T-cell (primary cell): ENCODE results near the gene DNAJA1. TPM values are rescaled to one million over a fixed set of nuclear protein-coding genes. Genes with fewer than 3 reads are reported as not detected.

ENCODE experiments used
- ATAC-seq, 4 experiments: fragments of 200-7000 bp in 3 of 4; fragments of 150-1000 bp in 1 of 4; cut with Tn5 transposase; replicated peaks in 1 of 4; 1 replicate in 3 of 4; 2 replicates in 1 of 4; pipeline ENCODE4 v1.10.0; 2021; ENCODE audit warnings: moderate library complexity in 3 of 4, mild to moderate bottlenecking in 2 of 4, moderate number of reproducible peaks in 1 of 4
- CTCF ChIA-PET, 2 donors: fragments of 300-600 bp; sonication (Branson Sonifier 250); formaldehyde crosslinking; loops; one replicate each; lab custom pipeline; 2022; ENCODE audit warnings: antibody characterized with exemption in 2 of 2; lab: Charles Lee
- POLR2A ChIA-PET, 2 donors: fragments of 300-600 bp; sonication (Branson Sonifier 250); formaldehyde crosslinking; loops; one replicate each; lab custom pipeline; 2022; ENCODE audit warnings: antibody characterized with exemption in 2 of 2; lab: Charles Lee
- DNase-seq, 35 experiments: peaks; one replicate each; pipeline versions ENCODE4 v3.0.0 to v3.0.0-alpha.2; 2013 to 2023
- H3K27ac ChIP-seq: one replicate; pipeline ENCODE4 v1.5.1; 2013; ENCODE audit warnings: low read length
- H3K27me3 ChIP-seq, 2 experiments: replicated peaks in 1 of 2; 1 replicate in 1 of 2; 2 replicates in 1 of 2; pipeline versions ENCODE4 v1.6.1 to v1.7.0; 2013; ENCODE audit warnings: low read length in 1 of 2, mixed read lengths in 1 of 2; ENCODE audit not compliant: control insufficient read depth in 2 of 2, insufficient read depth in 2 of 2; ENCODE audit errors: extremely low read depth in 1 of 2
- H3K36me3 ChIP-seq, 2 donors: 1 replicate in 1 of 2; 2 replicates in 1 of 2; pipeline versions ENCODE4 v1.6.1 to v1.7.0; 2013; ENCODE audit warnings: low read length in 1 of 2; ENCODE audit not compliant: control insufficient read depth in 2 of 2, insufficient read depth in 1 of 2; ENCODE audit errors: extremely low read depth in 1 of 2
- H3K4me1 ChIP-seq, 2 experiments: 1 replicate in 1 of 2; 2 replicates in 1 of 2; pipeline versions ENCODE4 v1.6.1 to v1.7.0; 2013; ENCODE audit warnings: low read length in 2 of 2, mixed read lengths in 1 of 2; ENCODE audit not compliant: insufficient read depth in 2 of 2, control insufficient read depth in 1 of 2; ENCODE audit errors: extremely low read depth in 1 of 2
- H3K4me3 ChIP-seq, 2 donors: 1 replicate in 1 of 2; 2 replicates in 1 of 2; pipeline versions ENCODE4 v1.5.1 to v1.7.0; 2013; ENCODE audit warnings: mild to moderate bottlenecking in 2 of 2, low read length in 1 of 2, moderate library complexity in 1 of 2; ENCODE audit not compliant: control insufficient read depth in 1 of 2; ENCODE audit errors: extremely low read depth in 1 of 2
- H3K9me3 ChIP-seq: 2 replicates; pipeline ENCODE4 v1.7.0; 2013
- H3K27ac Mint-ChIP-seq, 2 donors: one replicate each; pipeline ENCODE4 v1.8.0; 2020 to 2021; ENCODE audit warnings: mild to moderate bottlenecking in 2 of 2, mixed read lengths in 2 of 2
- H3K27me3 Mint-ChIP-seq, 2 donors: one replicate each; pipeline ENCODE4 v1.8.0; 2021 to 2022; ENCODE audit warnings: mixed read lengths in 2 of 2
- H3K36me3 Mint-ChIP-seq: one replicate; pipeline ENCODE4 v1.8.0; 2021; ENCODE audit warnings: mixed read lengths
- H3K4me1 Mint-ChIP-seq, 3 donors: one replicate each; pipeline ENCODE4 v1.8.0; 2020 to 2022; ENCODE audit warnings: mixed read lengths in 3 of 3, mild to moderate bottlenecking in 1 of 3
- H3K4me3 Mint-ChIP-seq, 3 donors: one replicate each; pipeline ENCODE4 v1.8.0; 2020 to 2022; ENCODE audit warnings: mild to moderate bottlenecking in 3 of 3, mixed read lengths in 3 of 3, moderate library complexity in 3 of 3
- H3K9me3 Mint-ChIP-seq, 3 donors: one replicate each; pipeline ENCODE4 v1.8.0; 2020 to 2022; ENCODE audit warnings: mixed read lengths in 3 of 3
- WGBS: methylation state at CpG from one replicate; pipeline ENCODE4 v1.1.5; 2013; ENCODE audit warnings: missing lambda C conversion rate; ENCODE audit not compliant: insufficient coverage; 5-methylcytosine and 5-hydroxymethylcytosine counted together
- total RNA-seq, 35 experiments: library from RNA in 6 of 35; stranded (reverse) in 6 of 35; fragments of 120-200 nt in 1 of 35; gene quantifications; one replicate each; pipeline versions ENCODE4 v1.2.1 to v1.2.4 and lab custom pipeline; 2013 to 2026

The DNAJA1 gene
- total RNA-seq, 5 donors from 2014 or later (not counting 1 experiment from before 2014, with no cell fraction given): 66.5 to 170 (median 69.9) TPM

- CTCF ChIA-PET: no interaction called here
- ATAC-seq (no peak), DNase-seq (no peak)
- Histone ChIP-seq H3K36me3 (peaks cover 12 to 78% of the 10 kb centered on the region in 2 donors), H3K27me3 (no peaks in the 10 kb centered on the region), H3K4me1 (no peaks in the 10 kb centered on the region), H3K4me3 (no peak overlapping the region), H3K27ac (no peak overlapping the region), H3K9me3 (no peaks in the 10 kb centered on the region)
- H3K27me3 Mint-ChIP-seq: no peaks in the 10 kb centered on the region
- H3K9me3 Mint-ChIP-seq: no peaks in the 10 kb centered on the region
- H3K27ac Mint-ChIP-seq: peak overlapping the region in 1 of 2 donors; percentile 17
- no peak overlapping the region for H3K4me3 Mint-ChIP-seq
- WGBS: 75% methylated on average over 1 of the region's 5 CpGs
- POLR2A ChIA-PET: interaction anchor here in 1 of 2 donors (0.6 to 0.8 kb wide), 3 partner anchors 41 to 211 kb away, joined by 3 to 6 read pairs (median 3); partner anchors contain the start of gene DNAJA1
- H3K36me3 Mint-ChIP-seq: peaks cover 52% of the 10 kb centered on the region
- H3K4me1 Mint-ChIP-seq: peaks cover 7 to 16% (median 13%) of the 10 kb centered on the region in 3 donors
Observed at GRCh38 chr9:33065157-33066076, 40.3 kb downstream of the DNAJA1 start.

GRCh38 chr9:33068991-33069390, 43.9 kb downstream of the DNAJA1 start:
- H3K36me3 ChIP-seq: peaks cover 20 to 79% of the 10 kb centered on the region in 2 donors
- Mint-ChIP-seq H3K4me1 (peaks cover 35 to 37% (median 35%) of the 10 kb centered on the region in 3 donors), H3K27me3 (no peaks in the 10 kb centered on the region), H3K4me3 (no peak overlapping the region), H3K27ac (no peak overlapping the region), H3K36me3 (peaks cover 55% of the 10 kb centered on the region), H3K9me3 (no peaks in the 10 kb centered on the region)
- DNase-seq (no peak), ATAC-seq (no peak)
- no peak overlapping the region for H3K4me3 ChIP-seq
- no peak overlapping the region for H3K27ac ChIP-seq
- POLR2A ChIA-PET: no interaction called here
- no peaks in the 10 kb centered on the region for H3K4me1 ChIP-seq
- no CpG with 5 or more reads among the region's 1 CpG for WGBS
- no peaks in the 10 kb centered on the region for H3K27me3 ChIP-seq
- CTCF ChIA-PET: no interaction called here
- H3K9me3 ChIP-seq: no peaks in the 10 kb centered on the region

- Histone ChIP-seq H3K4me3 (peak within 1 kb of the TSS; percentile 76 to 86), H3K4me1 (peaks cover 19 to 23% of the 10 kb centered on the region in 2 experiments), H3K27me3 (no peaks in the 10 kb centered on the region), H3K27ac (peak within 1 kb of the TSS; percentile 86), H3K36me3 (peaks cover 8 to 24% of the 10 kb centered on the region in 2 donors), H3K9me3 (no peaks in the 10 kb centered on the region)
- H3K4me3 Mint-ChIP-seq: peak within 1 kb of the TSS; percentile 91 to 99 (median 97)
- H3K27me3 Mint-ChIP-seq: no peaks in the 10 kb centered on the region
- H3K27ac Mint-ChIP-seq: peak within 1 kb of the TSS; percentile 97 to 100
- ChIA-PET POLR2A (interaction anchor here (0.6 to 2.0 kb wide), 12 partner anchors 9 to 213 kb away, joined by 3 to 11 read pairs (median 4); partner anchors contain the start of gene DNAJA1 (in 2 of the 2)), CTCF (interaction anchor here (0.5 to 1.5 kb wide), 7 partner anchors 12 to 227 kb away, joined by 3 to 8 read pairs (median 4); partner anchors contain the start of gene NFX1 (in 1 of the 2))
- DNase-seq (peak; percentile 83 to 98 (median 96)), ATAC-seq (peak; percentile 94 to 99 (median 98))
- H3K36me3 Mint-ChIP-seq: peaks cover 17% of the 10 kb centered on the region
- H3K4me1 Mint-ChIP-seq: peaks cover 49 to 54% (median 51%) of the 10 kb centered on the region in 3 donors
- H3K9me3 Mint-ChIP-seq: no peaks in the 10 kb centered on the region
- WGBS: under 1% methylated on average over 50 of the region's 53 CpGs
Observed at GRCh38 chr9:33076046-33077004, 51.3 kb downstream of the DNAJA1 start, which contains the start of gene SMU1. Gene SMU1 (minus strand): TSS chr9:33076674. CDS start chr9:33076608, 66 bp downstream.

- POLR2A ChIA-PET: no interaction called here
- H3K27me3 Mint-ChIP-seq: no peaks in the 10 kb centered on the region
- H3K4me1 Mint-ChIP-seq: peaks cover 23 to 51% (median 31%) of the 10 kb centered on the region in 3 donors
- H3K9me3 Mint-ChIP-seq: no peaks in the 10 kb centered on the region
- Histone ChIP-seq H3K27ac (peak overlapping the region; percentile 40), H3K36me3 (no peaks in the 10 kb centered on the region), H3K27me3 (no peaks in the 10 kb centered on the region), H3K9me3 (no peaks in the 10 kb centered on the region), H3K4me3 (no peak overlapping the region), H3K4me1 (peaks cover 34 to 43% of the 10 kb centered on the region in 2 experiments)
- DNase-seq (peak in 1 of 35 experiments; percentile 16), ATAC-seq (no peak)
- CTCF ChIA-PET: interaction anchor here (0.8 to 2.0 kb wide), 3 partner anchors 88 to 146 kb away, joined by 4 to 11 read pairs (median 8); partner anchors contain the start of gene B4GALT1 (in 1 of the 2)
- no peak overlapping the region for H3K27ac Mint-ChIP-seq
- no peak overlapping the region for H3K4me3 Mint-ChIP-seq
- no peaks in the 10 kb centered on the region for H3K36me3 Mint-ChIP-seq
- no CpG with 5 or more reads among the region's 6 CpGs for WGBS
Observed at GRCh38 chr9:33080534-33080933, 55.5 kb downstream of the DNAJA1 start.

- Histone ChIP-seq H3K27ac (peak overlapping the region; percentile 40), H3K4me3 (peak overlapping the region in 1 of 2 donors; percentile 6), H3K27me3 (no peaks in the 10 kb centered on the region), H3K36me3 (no peaks in the 10 kb centered on the region), H3K4me1 (peaks cover 27 to 36% of the 10 kb centered on the region in 2 experiments), H3K9me3 (no peaks in the 10 kb centered on the region)
- WGBS: 0% methylated on average over 3 of the region's 9 CpGs
- Mint-ChIP-seq H3K36me3 (no peaks in the 10 kb centered on the region), H3K4me1 (peaks cover 18 to 46% (median 30%) of the 10 kb centered on the region in 3 donors), H3K9me3 (no peaks in the 10 kb centered on the region), H3K27me3 (no peaks in the 10 kb centered on the region), H3K27ac (no peak overlapping the region), H3K4me3 (no peak overlapping the region)
- CTCF ChIA-PET: interaction anchor here (0.8 to 2.0 kb wide), 3 partner anchors 87 to 145 kb away, joined by 4 to 11 read pairs (median 8); partner anchors contain the start of gene B4GALT1 (in 1 of the 2)
- DNase-seq (peak in 34 of 35 experiments; percentile 32 to 87 (median 64)), ATAC-seq (peak; percentile 53 to 59 (median 54))
- POLR2A ChIA-PET: no interaction called here
Observed at GRCh38 chr9:33081128-33081851, 56.2 kb downstream of the DNAJA1 start.
